RWPE1 (cell line): ENCODE results near the gene C12orf54.
"Not testable (repeated sequence)": the region's sequence is repeated elsewhere in the genome, so short reads cannot be mapped to it uniquely, and the experiment has no call there.

Experiments
- CTCF ChIA-PET: fragments of 350-600 bp; sonication (Branson Sonifier 250); formaldehyde crosslinking; extraction: SDS; loops from one replicate; lab custom pipeline; 2021; lab: Yijun Ruan, JAX
- POLR2A ChIA-PET: fragments of 400-600 bp; formaldehyde crosslinking; extraction: SDS; loops from one replicate; lab custom pipeline; 2020; ENCODE audit warnings: antibody characterized with exemption; ENCODE audit not compliant: low non-redundant PET; lab: Yijun Ruan, JAX
- DNase-seq: peaks from one replicate; pipeline ENCODE4 v3.0.0; 2012; ENCODE audit warnings: low spot score
- H3K27ac ChIP-seq: fragments of 450-650 bp; 2 replicates; pipeline ENCODE4 v1.5.1; 2017
- CTCF ChIP-seq: fragments of 450-650 bp; conservative IDR thresholded peaks from 2 replicates; pipeline ENCODE4 v1.5.1; 2017; ENCODE audit warnings: low read depth, mild to moderate bottlenecking

The C12orf54 gene

GRCh38 chr12:48473061-48473460 is 9.2 kb upstream of the C12orf54 start:
- DNase-seq: no peak
- POLR2A ChIA-PET: no interaction called here
- CTCF ChIA-PET: interaction anchor here (0.7 kb wide), 1 partner anchor 68 kb away, joined by 3 read pairs; no protein-coding TSS in a partner anchor
- no peak for TF ChIP-seq CTCF
- no peak overlapping the region for H3K27ac ChIP-seq

GRCh38 chr12:48474497-48474896 is 7.8 kb upstream of the C12orf54 start:
- H3K27ac ChIP-seq, POLR2A ChIA-PET, DNase-seq, CTCF ChIA-PET: not testable (repeated sequence)

- no peak for TF ChIP-seq CTCF
- no peak for DNase-seq
- POLR2A ChIA-PET: no interaction called here
- H3K27ac ChIP-seq: no peak overlapping the region
- CTCF ChIA-PET: no interaction called here
Measured at GRCh38 chr12:48482930-48483329, 632 bp downstream of the C12orf54 start.

- POLR2A ChIA-PET: no interaction called here
- DNase-seq: peak; percentile 31
- CTCF ChIA-PET: interaction anchor here (0.6 kb wide), 1 partner anchor 391 kb away, joined by 3 read pairs; no protein-coding TSS in a partner anchor
- H3K27ac ChIP-seq: no peak overlapping the region
- TF ChIP-seq CTCF: no peak
Measured at GRCh38 chr12:48486261-48486660, 4.0 kb downstream of the C12orf54 start.

GRCh38 chr12:48486679-48487078 is 4.4 kb downstream of the C12orf54 start:
- no peak overlapping the region for H3K27ac ChIP-seq
- no peak for TF ChIP-seq CTCF
- POLR2A ChIA-PET: no interaction called here
- peak; percentile 25 for DNase-seq
- CTCF ChIA-PET: interaction anchor here (0.6 kb wide), 1 partner anchor 392 kb away, joined by 3 read pairs; no protein-coding TSS in a partner anchor

GRCh38 chr12:48489012-48489411 is 6.7 kb downstream of the C12orf54 start:
- peak; percentile 91 for DNase-seq
- no peak for TF ChIP-seq CTCF
- ChIA-PET POLR2A (no interaction called here), CTCF (interaction anchor here (0.6 kb wide), 3 partner anchors 41 to 1831 kb away, joined by 4 to 8 read pairs (median 6); no protein-coding TSS in a partner anchor)
- peak overlapping the region; percentile 85 for H3K27ac ChIP-seq

- CTCF ChIA-PET: interaction anchor here (0.6 kb wide), 3 partner anchors 42 to 1831 kb away, joined by 4 to 8 read pairs (median 6); no protein-coding TSS in a partner anchor
- POLR2A ChIA-PET, DNase-seq: not testable (repeated sequence)
- peak overlapping the region; percentile 85 for H3K27ac ChIP-seq
Measured at GRCh38 chr12:48489456-48489855, 7.2 kb downstream of the C12orf54 start.

GRCh38 chr12:48500281-48500680 is 18.0 kb downstream of the C12orf54 start:
- DNase-seq, POLR2A ChIA-PET, H3K27ac ChIP-seq, CTCF ChIA-PET: not testable (repeated sequence)

- H3K27ac ChIP-seq, CTCF ChIA-PET, POLR2A ChIA-PET, DNase-seq: not testable (repeated sequence)
Measured at GRCh38 chr12:48506836-48507235, 24.5 kb downstream of the C12orf54 start.
